Sigmoid colon (tissue), 7 donors: ENCODE results near the gene FXYD1. TPM values are rescaled to one million over a fixed set of nuclear protein-coding genes. Genes with fewer than 3 reads are reported as not detected.

Source experiments
- DNase-seq: peaks from one replicate; pipeline ENCODE4 v3.0.0-alpha.2; 2019
- H3K27ac ChIP-seq, 4 donors: fragments of 200-600 bp; sonication (generic); one replicate each; pipeline ENCODE4 v1.5.1; 2016 to 2019; ENCODE audit warnings: mild to moderate bottlenecking in 1 of 4
- H3K27me3 ChIP-seq, 3 donors: fragments of 200-600 bp; sonication (generic); one replicate each; pipeline ENCODE4 v1.5.1; 2019; ENCODE audit warnings: mild to moderate bottlenecking in 1 of 3
- H3K36me3 ChIP-seq, 4 donors: fragments of 200-600 bp; sonication (generic); one replicate each; pipeline ENCODE4 v1.5.1; 2016 to 2019
- H3K4me1 ChIP-seq, 4 donors: fragments of 200-600 bp; sonication (generic); one replicate each; pipeline ENCODE4 v1.5.1; 2017 to 2019
- H3K4me3 ChIP-seq, 4 donors: fragments of 200-600 bp; sonication (generic); one replicate each; pipeline ENCODE4 v1.5.1; 2017 to 2019; ENCODE audit warnings: mild to moderate bottlenecking in 2 of 4, moderate library complexity in 1 of 4
- H3K9me3 ChIP-seq, 4 donors: fragments of 200-600 bp in 3 of 4; sonication (generic) in 3 of 4; one replicate each; pipeline versions ENCODE4 v1.5.1 to v1.6.1; 2013 to 2019
- EP300 ChIP-seq, 4 donors: sonication (generic); formaldehyde crosslinking; IDR thresholded peaks; one replicate each; pipeline ENCODE4 v1.6.1; 2017; ENCODE audit warnings: antibody characterized with exemption in 4 of 4
- POLR2A ChIP-seq, 2 donors: fragments of 450-650 bp; IDR thresholded peaks; one replicate each; pipeline ENCODE4 v1.6.1; 2016; ENCODE audit warnings: antibody characterized with exemption in 2 of 2, mild to moderate bottlenecking in 2 of 2, moderate library complexity in 2 of 2
- POLR2AphosphoS5 ChIP-seq, 4 donors: sonication (generic); formaldehyde crosslinking; IDR thresholded peaks; one replicate each; pipeline ENCODE4 v1.6.1; 2017; ENCODE audit warnings: antibody characterized with exemption in 4 of 4
- WGBS, 2 donors: extraction: QIAGEN DNeasy Blood & Tissue Kit; methylation state at CpG; one replicate each; pipeline ENCODE4 v1.1.7; 2013; 5-methylcytosine and 5-hydroxymethylcytosine counted together
- intact Hi-C: fragments of 100-400 bp; cut with DNase I; formaldehyde crosslinking; loops from one replicate; pipeline ENCODE4 v1.15.1; 2023
- polyA plus RNA-seq, 3 donors: library from polyadenylated mRNA; stranded (reverse); fragments of 200-250 nt; gene quantifications; one replicate each; pipeline ENCODE4 v1.2.3, GENCODE V29; 2013
- total RNA-seq, 4 donors: library from RNA; depleted of rRNA; stranded (reverse); fragments of >200 nt; gene quantifications; one replicate each; pipeline ENCODE4 v1.1.0, GENCODE V29; 2016
- TF ChIP-seq, protein P1 (sequence below), 4 experiments: fragments of 450-650 bp in 3 of 4; fragments of 200-600 bp in 1 of 4; IDR thresholded peaks; one replicate each; pipeline ENCODE4 v1.5.1; 2016 to 2019; ENCODE audit warnings: antibody characterized with exemption in 4 of 4, mild to moderate bottlenecking in 3 of 4, moderate library complexity in 2 of 4
- donor health status: healthy with polysubstance abuse.
- donor health status: Bipolar disorder and iron deficiency.
- donor health status: healthy.

Gene FXYD1
- total and polyA plus RNA-seq, 7 donors: 6.0 to 107 (median 43.6) TPM

GRCh38 chr19:35124098-35125060 is 14.2 kb upstream of the FXYD1 start:
- 10 to 16% methylated on average over 42 of the region's 42 CpGs for WGBS, 2 donors
- TF ChIP-seq POLR2AphosphoS5 (IDR thresholded peaks at IDR 0.05) (peak; percentile 96 to 98 (median 98)), EP300 (IDR thresholded peaks at IDR 0.05) (no peak), POLR2A (IDR thresholded peaks at IDR 0.05) (peak; percentile 76 to 91)
- TF ChIP-seq, protein P1, sequence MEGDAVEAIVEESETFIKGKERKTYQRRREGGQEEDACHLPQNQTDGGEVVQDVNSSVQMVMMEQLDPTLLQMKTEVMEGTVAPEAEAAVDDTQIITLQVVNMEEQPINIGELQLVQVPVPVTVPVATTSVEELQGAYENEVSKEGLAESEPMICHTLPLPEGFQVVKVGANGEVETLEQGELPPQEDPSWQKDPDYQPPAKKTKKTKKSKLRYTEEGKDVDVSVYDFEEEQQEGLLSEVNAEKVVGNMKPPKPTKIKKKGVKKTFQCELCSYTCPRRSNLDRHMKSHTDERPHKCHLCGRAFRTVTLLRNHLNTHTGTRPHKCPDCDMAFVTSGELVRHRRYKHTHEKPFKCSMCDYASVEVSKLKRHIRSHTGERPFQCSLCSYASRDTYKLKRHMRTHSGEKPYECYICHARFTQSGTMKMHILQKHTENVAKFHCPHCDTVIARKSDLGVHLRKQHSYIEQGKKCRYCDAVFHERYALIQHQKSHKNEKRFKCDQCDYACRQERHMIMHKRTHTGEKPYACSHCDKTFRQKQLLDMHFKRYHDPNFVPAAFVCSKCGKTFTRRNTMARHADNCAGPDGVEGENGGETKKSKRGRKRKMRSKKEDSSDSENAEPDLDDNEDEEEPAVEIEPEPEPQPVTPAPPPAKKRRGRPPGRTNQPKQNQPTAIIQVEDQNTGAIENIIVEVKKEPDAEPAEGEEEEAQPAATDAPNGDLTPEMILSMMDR (IDR thresholded peaks at IDR 0.05): no peak
- peaks cover 0 to 20% (median 10%) of the 10 kb centered on the region in 4 donors for H3K4me1 ChIP-seq
- intact Hi-C loops: loop anchor here (10.0 kb wide), 1 partner anchor 150 kb away; no protein-coding TSS in a partner anchor
- no peaks in the 10 kb centered on the region for H3K27me3 ChIP-seq
- H3K9me3 ChIP-seq: no peaks in the 10 kb centered on the region
- peak overlapping the region; percentile 43 to 67 (median 56) for H3K4me3 ChIP-seq
- no peaks in the 10 kb centered on the region for H3K36me3 ChIP-seq
- H3K27ac ChIP-seq: peak overlapping the region; percentile 78 to 89 (median 84)
- DNase-seq: peak; percentile 97

- no peak for TF ChIP-seq EP300 (IDR thresholded peaks at IDR 0.05)
- TF ChIP-seq POLR2AphosphoS5 (IDR thresholded peaks at IDR 0.05): no peak
- Histone ChIP-seq H3K4me3 (peak overlapping the region in 2 of 4 donors; percentile 55 to 56), H3K36me3 (no peaks in the 10 kb centered on the region), H3K4me1 (peaks cover 0 to 20% (median 10%) of the 10 kb centered on the region in 4 donors), H3K27ac (peak overlapping the region; percentile 78 to 89 (median 84)), H3K27me3 (no peaks in the 10 kb centered on the region), H3K9me3 (no peaks in the 10 kb centered on the region)
- intact Hi-C loops: loop anchor here (10.0 kb wide), 1 partner anchor 150 kb away; no protein-coding TSS in a partner anchor
- no peak for DNase-seq
- 65 to 82% methylated on average over 19 of the region's 19 CpGs for WGBS, 2 donors
Observed at GRCh38 chr19:35125270-35125717, 13.3 kb upstream of the FXYD1 start.

GRCh38 chr19:35125749-35126623 is 12.6 kb upstream of the FXYD1 start:
- 86 to 89% methylated on average over 35 of the region's 35 CpGs for WGBS, 2 donors
- intact Hi-C loops: loop anchor here (10.0 kb wide), 1 partner anchor 151 kb away; no protein-coding TSS in a partner anchor
- Histone ChIP-seq H3K9me3 (no peaks in the 10 kb centered on the region), H3K4me3 (peak overlapping the region in 1 of 4 donors; percentile 16), H3K4me1 (peaks cover 0 to 20% (median 10%) of the 10 kb centered on the region in 4 donors), H3K36me3 (no peaks in the 10 kb centered on the region), H3K27me3 (no peaks in the 10 kb centered on the region), H3K27ac (peak overlapping the region; percentile 78 to 89 (median 84))
- no peak for DNase-seq
- TF ChIP-seq, protein P1 (IDR thresholded peaks at IDR 0.05): no peak
- TF ChIP-seq POLR2A (IDR thresholded peaks at IDR 0.05): no peak
- no peak for TF ChIP-seq POLR2AphosphoS5 (IDR thresholded peaks at IDR 0.05)
- no peak for TF ChIP-seq EP300 (IDR thresholded peaks at IDR 0.05)

GRCh38 chr19:35126624-35126959 is 12.0 kb upstream of the FXYD1 start:
- H3K4me1 ChIP-seq: peaks cover 0 to 20% (median 10%) of the 10 kb centered on the region in 4 donors
- no peaks in the 10 kb centered on the region for H3K36me3 ChIP-seq
- H3K4me3 ChIP-seq: peak overlapping the region in 1 of 4 donors; percentile 16
- no peaks in the 10 kb centered on the region for H3K9me3 ChIP-seq
- TF ChIP-seq POLR2AphosphoS5 (IDR thresholded peaks at IDR 0.05) (peak in 1 of 4 donors; percentile 8), POLR2A (IDR thresholded peaks at IDR 0.05) (no peak)
- peak overlapping the region; percentile 18 to 86 (median 80) for H3K27ac ChIP-seq
- no peak for DNase-seq
- WGBS, 2 donors: 76 to 82% methylated on average over 20 of the region's 20 CpGs
- intact Hi-C loops: loop anchor here (10.0 kb wide), 1 partner anchor 152 kb away; no protein-coding TSS in a partner anchor
- H3K27me3 ChIP-seq: no peaks in the 10 kb centered on the region

DNA sequence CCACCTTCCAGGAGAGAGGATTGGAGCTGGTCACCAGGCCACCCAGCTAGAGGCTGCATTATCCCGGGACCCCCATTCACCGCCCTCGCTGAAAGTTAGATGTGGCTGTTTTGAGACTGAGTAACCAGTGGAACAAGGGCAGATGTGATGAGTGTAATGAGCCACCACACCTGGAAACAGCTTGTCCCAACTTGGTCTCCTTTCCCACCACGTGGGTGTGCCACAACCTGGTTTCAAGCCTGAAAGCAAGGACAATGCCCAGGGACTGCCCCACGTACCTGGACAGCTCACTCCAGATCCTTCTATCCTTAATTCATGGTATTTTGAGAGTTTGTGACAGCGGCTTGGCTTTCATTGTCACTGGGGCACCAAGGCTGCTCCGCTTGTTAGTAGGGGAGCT is 10.8 kb upstream of the FXYD1 start:
- Histone ChIP-seq H3K9me3 (no peaks in the 10 kb centered on the region), H3K27ac (peak overlapping the region in 1 of 4 donors; percentile 83), H3K27me3 (no peaks in the 10 kb centered on the region), H3K4me1 (peaks cover 0 to 20% (median 8%) of the 10 kb centered on the region in 4 donors), H3K36me3 (no peaks in the 10 kb centered on the region), H3K4me3 (no peak overlapping the region)
- WGBS, 2 donors: 69 to 79% methylated on average over 7 of the region's 7 CpGs
- intact Hi-C loops: loop anchor here (10.0 kb wide), 1 partner anchor 153 kb away; no protein-coding TSS in a partner anchor
- DNase-seq: no peak
- TF ChIP-seq POLR2AphosphoS5 (IDR thresholded peaks at IDR 0.05): peak in 1 of 4 donors; percentile 20
- TF ChIP-seq, protein P1 (IDR thresholded peaks at IDR 0.05): no peak
